IMR-90 (cell line): ENCODE data around the gene A3GALT2. TPM values are rescaled to one million over a fixed set of nuclear protein-coding genes. Genes with fewer than 3 reads are reported as not detected.
A peak's percentile ranks its signal among the peaks of the same experiment; 100 is the strongest.

Experiments
- ATAC-seq: fragments of 200-7000 bp; cut with Tn5 transposase; 2 replicates; pipeline ENCODE4 v1.9.1; 2020; ENCODE audit warnings: low read depth, mild to moderate bottlenecking, moderate library complexity
- BruUV-seq: library from RNA; stranded (reverse); fragments of 400-500 nt; replicated peaks from 2 replicates; lab custom pipeline; 2021; lab: Mats Ljungman, UMichigan
- CTCF ChIA-PET: fragments of 300-600 bp; formaldehyde crosslinking; extraction: SDS; loops from one replicate; lab custom pipeline; 2021; ENCODE audit warnings: antibody characterized with exemption; lab: Yijun Ruan, JAX
- POLR2A ChIA-PET: fragments of 300-600 bp; sonication (Branson Sonifier 250); formaldehyde crosslinking; loops from one replicate; lab custom pipeline; 2022; ENCODE audit warnings: antibody characterized with exemption; ENCODE audit not compliant: unreplicated experiment; lab: Charles Lee
- DNase-seq: peaks from one replicate; pipeline ENCODE4 v3.0.0; 2013
- H2AFZ ChIP-seq: replicated peaks from 2 replicates; pipeline ENCODE3; 2013; ENCODE audit warnings: low read length, mild to moderate bottlenecking; ENCODE audit not compliant: poor library complexity
- H2AK5ac ChIP-seq: 2 replicates; pipeline ENCODE4 v1.6.1; 2013; ENCODE audit warnings: low read depth, low read length, inconsistent platforms
- H2AK9ac ChIP-seq: replicated peaks from 2 replicates; pipeline ENCODE3; 2013; ENCODE audit warnings: mild to moderate bottlenecking, low read depth, low read length, moderate library complexity; ENCODE audit not compliant: poor library complexity
- H2BK120ac ChIP-seq: 2 replicates; pipeline ENCODE4 v1.6.1; 2013; ENCODE audit warnings: low read depth, low read length, inconsistent platforms
- H2BK15ac ChIP-seq: 3 replicates; pipeline ENCODE4 v1.6.1; 2013; ENCODE audit warnings: low read depth, low read length, inconsistent platforms
- H2BK20ac ChIP-seq: 2 replicates; pipeline ENCODE4 v1.6.1; 2013; ENCODE audit warnings: low read depth, mild to moderate bottlenecking, inconsistent platforms, low read length, moderate library complexity
- H2BK5ac ChIP-seq: 2 replicates; pipeline ENCODE4 v1.6.1; 2013; ENCODE audit warnings: mild to moderate bottlenecking, low read depth, low read length, inconsistent platforms; ENCODE audit not compliant: poor library complexity, severe bottlenecking
- H3K14ac ChIP-seq: replicated peaks from 2 replicates; pipeline ENCODE4 v1.6.1; 2013; ENCODE audit warnings: low read depth, low read length, inconsistent platforms
- H3K18ac ChIP-seq: 2 replicates; pipeline ENCODE4 v1.6.1; 2013; ENCODE audit warnings: low read depth, low read length, control low read depth
- H3K23ac ChIP-seq: 2 replicates; pipeline ENCODE4 v1.6.1; 2013; ENCODE audit warnings: low read depth, low read length, inconsistent platforms
- H3K27ac ChIP-seq: 2 replicates; pipeline ENCODE4 v1.5.1; 2013; ENCODE audit warnings: mild to moderate bottlenecking, control low read depth, low read length; ENCODE audit not compliant: insufficient read depth
- H3K27me3 ChIP-seq: 2 replicates; pipeline ENCODE4 v1.6.1; 2013; ENCODE audit warnings: low read length; ENCODE audit not compliant: control insufficient read depth, insufficient read depth
- H3K36me3 ChIP-seq: 2 replicates; pipeline ENCODE4 v1.6.1; 2013; ENCODE audit warnings: low read length, mixed read lengths; ENCODE audit not compliant: control insufficient read depth, insufficient read depth
- H3K4ac ChIP-seq: 2 replicates; pipeline ENCODE4 v1.6.1; 2013; ENCODE audit warnings: low read depth, low read length, inconsistent platforms
- H3K4me1 ChIP-seq: 2 replicates; pipeline ENCODE4 v1.6.1; 2013; ENCODE audit warnings: low read length, mixed read lengths; ENCODE audit not compliant: control insufficient read depth, insufficient read depth
- H3K4me2 ChIP-seq: 2 replicates; pipeline ENCODE4 v1.6.1; 2013; ENCODE audit warnings: low read depth, mild to moderate bottlenecking, control low read depth, low read length, moderate library complexity
- H3K4me3 ChIP-seq: 2 replicates; pipeline ENCODE4 v1.5.1; 2013; ENCODE audit warnings: low read depth, mild to moderate bottlenecking, control low read depth, low read length, moderate library complexity; ENCODE audit not compliant: insufficient read depth
- H3K56ac ChIP-seq: 2 replicates; pipeline ENCODE4 v1.6.1; 2013; ENCODE audit warnings: low read length, inconsistent platforms; ENCODE audit not compliant: insufficient read depth; ENCODE audit errors: extremely low read depth
- H3K79me1 ChIP-seq, 2 experiments: 2 replicates each; pipeline ENCODE4 v1.6.1; 2013; ENCODE audit warnings: low read length in 2 of 2, inconsistent platforms in 1 of 2, low read depth in 1 of 2
- H3K9ac ChIP-seq: 2 replicates; pipeline ENCODE4 v1.6.1; 2013; ENCODE audit warnings: low read depth, low read length, control low read depth
- H3K9me1 ChIP-seq: 2 replicates; pipeline ENCODE4 v1.6.1; 2013; ENCODE audit warnings: low read length, inconsistent platforms; ENCODE audit not compliant: insufficient read depth
- H3K9me3 ChIP-seq: 2 replicates; pipeline ENCODE4 v1.6.1; 2013; ENCODE audit warnings: low read length; ENCODE audit not compliant: control insufficient read depth, insufficient read depth
- H4K20me1 ChIP-seq: 2 replicates; pipeline ENCODE4 v1.6.1; 2013; ENCODE audit warnings: low read length, inconsistent platforms; ENCODE audit not compliant: insufficient read depth
- H4K5ac ChIP-seq: 2 replicates; pipeline ENCODE4 v1.6.1; 2013; ENCODE audit warnings: mild to moderate bottlenecking, low read depth, low read length, control low read depth
- H4K8ac ChIP-seq, 2 experiments: 2 replicates each; pipeline ENCODE4 v1.6.1; 2013; ENCODE audit warnings: low read depth in 2 of 2, low read length in 2 of 2, control low read depth in 1 of 2, inconsistent platforms in 1 of 2
- H4K91ac ChIP-seq: 2 replicates; pipeline ENCODE4 v1.6.1; 2013; ENCODE audit warnings: low read depth, low read length, inconsistent platforms; ENCODE audit not compliant: insufficient read depth
- BHLHE40 ChIP-seq: fragments of 150-350 bp; IDR thresholded peaks from 2 replicates; pipeline ENCODE4 v1.6.1; 2016; ENCODE audit warnings: mild to moderate bottlenecking, low read depth, low read length
- CHD1 ChIP-seq: IDR thresholded peaks from 2 replicates; pipeline ENCODE4 v1.6.1; 2012; ENCODE audit warnings: low read depth, low read length, improper control_type of control experiment
- ELK1 ChIP-seq: fragments of 150-350 bp; IDR thresholded peaks from 2 replicates; pipeline ENCODE4 v1.6.1; 2016; ENCODE audit warnings: low read depth, mild to moderate bottlenecking, low read length, moderate library complexity, borderline replicate concordance
- FOS ChIP-seq: fragments of 150-350 bp; IDR thresholded peaks from 2 replicates; pipeline ENCODE4 v1.6.1; 2016; ENCODE audit warnings: low read depth, low read length
- MAFK ChIP-seq: IDR thresholded peaks from 2 replicates; pipeline ENCODE4 v1.6.1; 2012; ENCODE audit warnings: low read depth, low read length, improper control_type of control experiment
- MAZ ChIP-seq: IDR thresholded peaks from 2 replicates; pipeline ENCODE4 v1.6.1; 2012; ENCODE audit warnings: low read depth, mild to moderate bottlenecking, low read length, improper control_type of control experiment, moderate library complexity, borderline replicate concordance
- MXI1 ChIP-seq: IDR thresholded peaks from 2 replicates; pipeline ENCODE4 v1.6.1; 2012; ENCODE audit warnings: low read depth, mild to moderate bottlenecking, low read length, moderate library complexity, borderline replicate concordance
- NFE2L2 ChIP-seq: fragments of 150-350 bp; IDR thresholded peaks from 2 replicates; pipeline ENCODE4 v1.6.1; 2016; ENCODE audit warnings: low read depth, mild to moderate bottlenecking, low read length
- POLR2A ChIP-seq: IDR thresholded peaks from 2 replicates; pipeline ENCODE4 v1.6.1; 2012; ENCODE audit warnings: mild to moderate bottlenecking, low read depth, low read length
- RCOR1 ChIP-seq: IDR thresholded peaks from 2 replicates; pipeline ENCODE4 v1.6.1; 2012; ENCODE audit warnings: mild to moderate bottlenecking, low read length, improper control_type of control experiment; ENCODE audit not compliant: insufficient replicate concordance
- RFX5 ChIP-seq: IDR thresholded peaks from 2 replicates; pipeline ENCODE4 v1.8.0; 2012; ENCODE audit warnings: low read depth, mild to moderate bottlenecking, low read length, moderate library complexity
- WGBS, 2 experiments: methylation state at CpG; one replicate each; pipeline versions ENCODE4 v1.1.5 to v1.1.7; 2013; ENCODE audit warnings: missing lambda C conversion rate in 2 of 2; ENCODE audit not compliant: insufficient read length in 1 of 2; ENCODE audit errors: extremely low coverage in 2 of 2; 5-methylcytosine and 5-hydroxymethylcytosine counted together
- dilution Hi-C: fragments of 300-500 bp; cut with HindIII; formaldehyde crosslinking; loops from one replicate; pipeline ENCODE4 v1.14.3; 2018; ENCODE audit warnings: low sequenced_read_pairs; ENCODE audit not compliant: unreplicated experiment
- in situ Hi-C: fragments of 300-500 bp; cut with MboI; formaldehyde crosslinking; loops from 3 replicates; pipeline ENCODE4 v1.14.3; 2019; ENCODE audit warnings: low sequenced_read_pairs, inconsistent platforms, mixed read lengths
- intact Hi-C: fragments of 100-400 bp; cut with micrococcal nuclease; formaldehyde crosslinking; loops from 2 replicates; pipeline ENCODE4 v1.10.0; 2022
- polyA plus RNA-seq, 3 experiments: library from polyadenylated mRNA; depleted of rRNA; stranded (reverse); fragments of >200 nt; gene quantifications; 2 replicates each; pipeline ENCODE4 v1.2.3, GENCODE V29; 2012; ENCODE audit warnings: low replicate concordance in 1 of 3
- total RNA-seq: library from RNA; depleted of rRNA; stranded (reverse); fragments of >200 nt; gene quantifications from 2 replicates; pipeline ENCODE4 v1.2.3, GENCODE V29; 2012

The A3GALT2 gene
- total and polyA plus RNA-seq, 2 of the 4 experiments (the other 2 are of a cell fraction): not detected

GRCh38 chr1:33343539-33343938 is 22.6 kb upstream of the A3GALT2 start:
- peak overlapping the region; percentile 69 for H3K4ac ChIP-seq
- no peaks in the 10 kb centered on the region for H3K9me3 ChIP-seq
- no peaks in the 10 kb centered on the region for H3K27me3 ChIP-seq
- 0 out of 3 replicates have a peak overlapping the region, but pooled peaks have one; percentile 30 for H2BK15ac ChIP-seq
- no peak overlapping the region for H3K56ac ChIP-seq
- peak overlapping the region; percentile 99 for H2BK5ac ChIP-seq
- peak overlapping the region; percentile 37; the same call in 1 of the 2 replicates for H4K91ac ChIP-seq
- H3K79me1 ChIP-seq: peaks cover 0 to 46% of the 10 kb centered on the region in 2 experiments; a peak in 2 of 4 replicates
- H3K36me3 ChIP-seq: peaks cover 19% of the 10 kb centered on the region
- peaks cover 84% of the 10 kb centered on the region for H4K20me1 ChIP-seq
- H3K23ac ChIP-seq: peak overlapping the region; percentile 79
- H2BK120ac ChIP-seq: peak overlapping the region; percentile 23
- DNase-seq (no peak), ATAC-seq (no peak)
- peak overlapping the region; percentile 43; the same call in 1 of the 2 replicates for H4K5ac ChIP-seq
- ChIA-PET CTCF (interaction anchor here (0.7 kb wide), 1 partner anchor 128 kb away, joined by 3 read pairs; no protein-coding TSS in a partner anchor), POLR2A (no interaction called here)
- H2AK5ac ChIP-seq: peak overlapping the region; percentile 59
- H3K4me1 ChIP-seq: peaks cover 43% of the 10 kb centered on the region
- dilution Hi-C loops (no loop called here), in situ Hi-C loops (no loop called here), intact Hi-C loops (no loop called here)
- peak overlapping the region; percentile 33 for H3K4me2 ChIP-seq
- no peak overlapping the region for H2AK9ac ChIP-seq
- no peak overlapping the region for H2AFZ ChIP-seq
- no TSS peak for BruUV-seq
- peak overlapping the region; percentile 80; the same call in 1 of the 2 replicates for H3K18ac ChIP-seq
- no CpG with 5 or more reads among the region's 5 CpGs for WGBS, 2 experiments
- H3K9ac ChIP-seq: peak overlapping the region; percentile 7; the same call in 1 of the 2 replicates
- peak overlapping the region; percentile 41; the same call in 1 of the 2 replicates for H2BK20ac ChIP-seq
- H3K4me3 ChIP-seq: no peak overlapping the region
- peak overlapping the region in 1 of 2 experiments; percentile 27; a peak in 2 of 4 replicates for H4K8ac ChIP-seq
- TF ChIP-seq MXI1: no peak
- no peak for TF ChIP-seq MAZ
- no peak for TF ChIP-seq FOS
- no peak for TF ChIP-seq ELK1
- TF ChIP-seq MAFK: no peak
- TF ChIP-seq CHD1: no peak
- no peak for TF ChIP-seq RFX5
- TF ChIP-seq POLR2A: no peak
- TF ChIP-seq NFE2L2: no peak
- no peak for TF ChIP-seq BHLHE40
- no peak for TF ChIP-seq RCOR1
- peak overlapping the region; percentile 67 for H3K27ac ChIP-seq
- peak overlapping the region; percentile 41 for H3K14ac ChIP-seq
- peaks cover 27% of the 10 kb centered on the region for H3K9me1 ChIP-seq
